ENCODE data around the gene ANKRD55.
"Not testable (repeated sequence)": the region's sequence is repeated elsewhere in the genome, so short reads cannot be mapped to it uniquely, and the experiment has no call there.

ANKRD55 gene

GRCh38 chr5:56093970-56094369 is 139.2 kb downstream of the ANKRD55 start:
- Histone ChIP-seq H3K36me3 (ENCODE audit: insufficient read depth, low read length) (no peaks in the 10 kb centered on the region), H3K79me2 (ENCODE audit: control insufficient read depth, insufficient read depth, low read length, unreplicated experiment) (no peaks in the 10 kb centered on the region), H3K4me1 (ENCODE audit: control insufficient read depth, insufficient read depth, low read length, unreplicated experiment) (peaks cover 16% of the 10 kb centered on the region), H3K27ac (ENCODE audit: low read depth, low read length) (no peak overlapping the region), H2AFZ (ENCODE audit: low read length, unreplicated experiment) (no peak overlapping the region), H3K27me3 (ENCODE audit: insufficient read depth, low read length) (no peaks in the 10 kb centered on the region), H3K4me3 (ENCODE audit: low read depth, low read length) (no peak overlapping the region)

DNA sequence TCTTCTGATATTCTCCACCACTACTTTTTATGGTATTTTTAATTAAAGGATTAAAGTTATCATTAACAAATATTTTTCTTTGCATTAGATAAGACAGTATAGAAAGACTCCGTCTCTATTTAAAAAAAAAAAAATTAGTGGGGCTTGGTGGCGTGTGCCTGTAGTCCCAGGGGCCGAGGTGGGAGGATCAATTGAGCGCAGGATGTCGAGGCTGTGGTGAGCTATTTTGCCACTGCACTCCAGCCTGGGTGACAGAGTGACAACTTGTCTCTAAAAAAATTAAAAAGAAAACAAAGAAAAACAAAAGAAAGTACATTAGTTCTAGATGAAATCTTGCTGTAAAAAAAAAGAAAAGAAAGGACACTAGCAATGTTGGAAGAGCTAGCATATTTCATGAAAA is 141.0 kb downstream of the ANKRD55 start:
- no peak overlapping the region for H2AFZ ChIP-seq (ENCODE audit: low read length, unreplicated experiment)
- no peaks in the 10 kb centered on the region for H3K79me2 ChIP-seq (ENCODE audit: control insufficient read depth, insufficient read depth, low read length, unreplicated experiment)
- H3K27me3 ChIP-seq (ENCODE audit: insufficient read depth, low read length), result no peaks in the 10 kb centered on the region
- no peak overlapping the region for H3K27ac ChIP-seq (ENCODE audit: low read depth, low read length)
- H3K4me1 ChIP-seq (ENCODE audit: control insufficient read depth, insufficient read depth, low read length, unreplicated experiment), result peaks cover 14% of the 10 kb centered on the region
- no peak overlapping the region for H3K4me3 ChIP-seq (ENCODE audit: low read depth, low read length)
- H3K36me3 ChIP-seq (ENCODE audit: insufficient read depth, low read length), result no peaks in the 10 kb centered on the region

GRCh38 chr5:56091664-56092063 is 141.5 kb downstream of the ANKRD55 start:
- Histone ChIP-seq H3K4me1 (ENCODE audit: control insufficient read depth, insufficient read depth, low read length, unreplicated experiment) (peaks cover 14% of the 10 kb centered on the region), H2AFZ (ENCODE audit: low read length, unreplicated experiment) (no peak overlapping the region), H3K79me2 (ENCODE audit: control insufficient read depth, insufficient read depth, low read length, unreplicated experiment) (no peaks in the 10 kb centered on the region), H3K27ac (ENCODE audit: low read depth, low read length) (no peak overlapping the region), H3K36me3 (ENCODE audit: insufficient read depth, low read length) (no peaks in the 10 kb centered on the region), H3K4me3 (ENCODE audit: low read depth, low read length) (no peak overlapping the region), H3K27me3 (ENCODE audit: insufficient read depth, low read length) (no peaks in the 10 kb centered on the region)

- H2AFZ ChIP-seq (ENCODE audit: low read length, unreplicated experiment), result no peak overlapping the region
- no peaks in the 10 kb centered on the region for H3K79me2 ChIP-seq (ENCODE audit: control insufficient read depth, insufficient read depth, low read length, unreplicated experiment)
- no peak overlapping the region for H3K27ac ChIP-seq (ENCODE audit: low read depth, low read length)
- H3K27me3 ChIP-seq (ENCODE audit: insufficient read depth, low read length), result no peaks in the 10 kb centered on the region
- H3K4me3 ChIP-seq (ENCODE audit: low read depth, low read length), result no peak overlapping the region
- H3K36me3 ChIP-seq (ENCODE audit: insufficient read depth, low read length), result no peaks in the 10 kb centered on the region
- H3K4me1 ChIP-seq (ENCODE audit: control insufficient read depth, insufficient read depth, low read length, unreplicated experiment), result peaks cover 14% of the 10 kb centered on the region
These were observed 142.2 kb downstream of the ANKRD55 start for GRCh38 chr5:56090793-56091460.

GRCh38 chr5:56088967-56089829 is 143.9 kb downstream of the ANKRD55 start:
- peaks cover 14% of the 10 kb centered on the region for H3K4me1 ChIP-seq (ENCODE audit: control insufficient read depth, insufficient read depth, low read length, unreplicated experiment)
- H3K27me3 ChIP-seq (ENCODE audit: insufficient read depth, low read length), result no peaks in the 10 kb centered on the region
- peak overlapping the region; percentile 35 for H3K27ac ChIP-seq (ENCODE audit: low read depth, low read length)
- peak overlapping the region; percentile 67 for H2AFZ ChIP-seq (ENCODE audit: low read length, unreplicated experiment)
- H3K79me2 ChIP-seq (ENCODE audit: control insufficient read depth, insufficient read depth, low read length, unreplicated experiment), result no peaks in the 10 kb centered on the region
- peak overlapping the region; percentile 10 for H3K4me3 ChIP-seq (ENCODE audit: low read depth, low read length)
- H3K36me3 ChIP-seq (ENCODE audit: insufficient read depth, low read length), result no peaks in the 10 kb centered on the region

DNA sequence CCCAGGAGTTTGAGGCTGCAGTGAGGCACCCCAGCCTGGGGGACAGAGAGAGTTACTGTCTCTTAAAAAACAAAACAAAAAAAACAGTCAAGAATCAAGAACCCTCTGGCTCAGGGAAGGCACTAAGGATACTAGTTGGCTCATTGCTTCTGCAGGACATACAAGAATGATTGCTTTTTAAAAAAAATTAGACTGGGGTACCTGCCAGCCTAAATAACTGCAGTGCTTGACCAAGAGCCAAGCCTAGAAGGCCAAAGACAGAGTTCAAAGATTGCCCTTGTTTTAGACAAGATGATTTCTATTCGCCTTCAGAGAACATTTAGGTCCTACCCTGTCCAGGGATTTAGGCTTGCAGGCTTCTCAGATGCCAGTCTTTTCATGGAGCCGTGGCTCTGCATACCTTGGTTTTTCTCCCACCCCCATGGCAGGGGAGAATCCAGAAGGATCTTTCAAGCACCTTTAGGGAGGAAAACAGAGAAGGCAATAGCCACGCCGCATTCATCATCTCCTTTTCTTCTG is 144.6 kb downstream of the ANKRD55 start:
- Histone ChIP-seq H3K27ac (ENCODE audit: low read depth, low read length) (peak overlapping the region; percentile 35), H3K79me2 (ENCODE audit: control insufficient read depth, insufficient read depth, low read length, unreplicated experiment) (no peaks in the 10 kb centered on the region), H3K4me1 (ENCODE audit: control insufficient read depth, insufficient read depth, low read length, unreplicated experiment) (peaks cover 14% of the 10 kb centered on the region), H3K27me3 (ENCODE audit: insufficient read depth, low read length) (no peaks in the 10 kb centered on the region), H2AFZ (ENCODE audit: low read length, unreplicated experiment) (peak overlapping the region; percentile 67), H3K36me3 (ENCODE audit: insufficient read depth, low read length) (no peaks in the 10 kb centered on the region), H3K4me3 (ENCODE audit: low read depth, low read length) (peak overlapping the region; percentile 10)

DNA sequence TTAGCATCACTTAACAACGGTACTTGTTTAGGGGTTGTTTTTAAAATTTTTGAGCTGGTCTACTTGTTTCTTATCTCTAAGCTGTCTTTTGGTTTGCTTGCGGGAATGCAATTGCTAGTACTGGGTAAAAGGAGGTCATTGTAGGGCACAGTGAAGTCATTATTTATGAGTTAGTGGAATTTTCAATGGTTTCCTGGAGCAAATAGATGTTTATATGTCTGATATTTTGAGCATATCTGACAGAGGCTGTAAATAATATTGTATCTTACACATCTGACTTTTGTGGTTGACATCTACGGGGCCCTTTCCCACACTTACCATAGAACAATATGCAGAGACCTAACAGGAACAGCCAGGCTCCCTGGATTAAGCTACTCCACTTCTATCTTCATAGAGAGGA is 147.9 kb downstream of the ANKRD55 start:
- H3K79me2 ChIP-seq (ENCODE audit: control insufficient read depth, insufficient read depth, low read length, unreplicated experiment), result no peaks in the 10 kb centered on the region
- H3K36me3 ChIP-seq (ENCODE audit: insufficient read depth, low read length), result no peaks in the 10 kb centered on the region
- H3K27ac ChIP-seq (ENCODE audit: low read depth, low read length), result no peak overlapping the region
- H3K4me3 ChIP-seq (ENCODE audit: low read depth, low read length), result no peak overlapping the region
- no peaks in the 10 kb centered on the region for H3K27me3 ChIP-seq (ENCODE audit: insufficient read depth, low read length)
- H2AFZ ChIP-seq (ENCODE audit: low read length, unreplicated experiment), result peak overlapping the region; percentile 23
- peaks cover 14% of the 10 kb centered on the region for H3K4me1 ChIP-seq (ENCODE audit: control insufficient read depth, insufficient read depth, low read length, unreplicated experiment)

GRCh38 chr5:56083286-56083854 is 149.8 kb downstream of the ANKRD55 start:
- H3K79me2 ChIP-seq (ENCODE audit: control insufficient read depth, insufficient read depth, low read length, unreplicated experiment), result no peaks in the 10 kb centered on the region
- H3K36me3 ChIP-seq (ENCODE audit: insufficient read depth, low read length), result no peaks in the 10 kb centered on the region
- H3K4me3 ChIP-seq (ENCODE audit: low read depth, low read length), result no peak overlapping the region
- no peak overlapping the region for H2AFZ ChIP-seq (ENCODE audit: low read length, unreplicated experiment)
- peaks cover 13% of the 10 kb centered on the region for H3K4me1 ChIP-seq (ENCODE audit: control insufficient read depth, insufficient read depth, low read length, unreplicated experiment)
- no peak overlapping the region for H3K27ac ChIP-seq (ENCODE audit: low read depth, low read length)
- no peaks in the 10 kb centered on the region for H3K27me3 ChIP-seq (ENCODE audit: insufficient read depth, low read length)

DNA sequence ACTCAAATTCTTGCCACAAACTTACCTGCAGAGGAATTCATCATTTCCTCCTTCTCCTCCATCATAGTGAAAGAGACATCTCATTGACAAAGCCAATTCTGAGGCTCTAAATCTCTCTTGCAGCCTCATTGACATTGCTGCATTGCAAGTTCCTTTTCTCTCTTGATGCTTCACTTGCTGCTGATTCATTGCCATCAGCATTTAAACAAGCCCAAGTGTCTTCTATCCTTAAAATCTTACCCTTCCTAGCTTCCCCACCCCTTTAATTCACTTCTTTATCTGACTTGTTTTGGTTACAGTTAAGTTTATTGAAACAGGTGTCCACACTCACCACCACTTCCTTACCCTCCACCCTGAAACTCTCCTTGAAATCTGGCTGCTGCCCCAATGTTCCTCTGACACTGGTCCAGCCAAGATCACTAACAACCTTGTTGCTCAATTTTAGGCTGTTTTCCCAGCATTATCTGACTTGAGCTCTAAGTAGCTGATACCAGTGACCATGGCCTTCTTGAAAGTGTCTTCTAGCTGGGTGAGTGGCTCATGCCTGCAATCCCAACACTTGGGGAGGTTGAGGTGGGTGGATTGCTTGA is 152.0 kb downstream of the ANKRD55 start:
- not testable (repeated sequence) for H3K27ac ChIP-seq (ENCODE audit: low read depth, low read length); H3K36me3 ChIP-seq (ENCODE audit: insufficient read depth, low read length); H3K27me3 ChIP-seq (ENCODE audit: insufficient read depth, low read length); H3K4me3 ChIP-seq (ENCODE audit: low read depth, low read length); H3K79me2 ChIP-seq (ENCODE audit: control insufficient read depth, insufficient read depth, low read length, unreplicated experiment); H2AFZ ChIP-seq (ENCODE audit: low read length, unreplicated experiment)
- H3K4me1 ChIP-seq (ENCODE audit: control insufficient read depth, insufficient read depth, low read length, unreplicated experiment), result peaks cover 14% of the 10 kb centered on the region

GRCh38 chr5:56080375-56081052 is 152.6 kb downstream of the ANKRD55 start:
- H3K36me3 ChIP-seq (ENCODE audit: insufficient read depth, low read length), result no peaks in the 10 kb centered on the region
- no peak overlapping the region for H2AFZ ChIP-seq (ENCODE audit: low read length, unreplicated experiment)
- H3K4me3 ChIP-seq (ENCODE audit: low read depth, low read length), result no peak overlapping the region
- H3K27ac ChIP-seq (ENCODE audit: low read depth, low read length), result no peak overlapping the region
- peaks cover 14% of the 10 kb centered on the region for H3K4me1 ChIP-seq (ENCODE audit: control insufficient read depth, insufficient read depth, low read length, unreplicated experiment)
- H3K79me2 ChIP-seq (ENCODE audit: control insufficient read depth, insufficient read depth, low read length, unreplicated experiment), result no peaks in the 10 kb centered on the region
- H3K27me3 ChIP-seq (ENCODE audit: insufficient read depth, low read length), result no peaks in the 10 kb centered on the region

Data from ACC112 (cell line).